HG03565 (cell line): ENCODE measurements around the gene NHS.

Source experiments
- ATAC-seq: cut with Tn5 transposase; IDR thresholded peaks from one replicate; pipeline ENCODE4 v1.9.1; 2021; ENCODE audit warnings: mild to moderate bottlenecking, moderate library complexity; ENCODE audit not compliant: unreplicated experiment

Gene NHS

DNA sequence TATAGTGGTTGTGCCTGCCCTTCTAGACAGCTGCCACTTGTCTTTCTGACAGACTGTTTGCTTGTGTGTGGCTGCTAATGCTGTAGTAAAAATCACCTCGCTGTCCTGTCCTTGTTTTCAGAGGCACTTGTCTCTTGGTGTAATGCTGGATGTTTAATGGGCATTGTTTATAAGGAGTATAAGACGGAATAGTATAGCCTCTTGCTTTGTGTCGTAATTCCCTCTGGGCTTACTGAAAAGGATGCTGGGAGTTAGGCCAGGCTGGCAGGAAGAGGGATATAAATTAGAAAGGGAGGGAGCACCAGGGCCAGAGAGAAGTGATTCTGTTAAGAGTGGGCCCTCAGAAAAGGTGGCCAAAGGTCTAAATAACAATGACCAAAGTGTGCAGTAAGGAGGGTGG lies 29.0 kb downstream of the NHS start:
- no peak for ATAC-seq

DNA sequence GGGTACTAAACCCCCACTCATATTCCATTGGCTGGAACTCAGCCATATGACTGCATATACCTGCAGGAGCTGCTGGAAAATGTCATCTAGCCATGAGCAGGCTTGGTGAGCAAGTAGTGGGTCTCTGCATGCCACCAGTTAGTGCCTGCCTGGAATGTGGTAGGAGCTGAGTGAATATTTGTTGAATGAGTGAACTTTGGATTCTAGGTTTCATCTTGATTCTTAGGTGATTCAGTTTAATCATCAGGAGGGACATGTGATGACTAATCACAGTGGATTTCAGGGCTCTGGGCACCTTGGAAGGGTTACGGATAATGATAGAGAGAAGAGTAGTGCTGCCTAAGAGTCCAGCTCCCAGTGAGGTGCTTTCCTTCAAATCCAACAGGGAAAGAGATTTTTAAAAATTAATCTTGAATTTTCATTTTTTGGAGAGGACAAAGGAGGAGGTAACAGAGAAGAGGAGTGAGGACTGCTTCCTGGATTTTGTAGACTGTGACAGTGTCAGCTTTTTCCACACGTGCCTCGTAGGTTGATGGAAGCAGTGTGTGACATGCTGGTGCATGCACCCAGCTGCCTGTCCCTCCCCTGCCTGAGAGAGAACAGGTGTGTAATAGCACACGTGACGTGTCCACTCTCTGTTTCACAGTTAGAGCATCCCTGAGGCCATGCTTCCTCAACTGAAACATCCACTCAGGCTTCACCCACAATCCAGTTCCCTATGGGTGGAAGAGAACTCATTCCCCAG lies 30.4 kb downstream of the NHS start:
- ATAC-seq: no peak

DNA sequence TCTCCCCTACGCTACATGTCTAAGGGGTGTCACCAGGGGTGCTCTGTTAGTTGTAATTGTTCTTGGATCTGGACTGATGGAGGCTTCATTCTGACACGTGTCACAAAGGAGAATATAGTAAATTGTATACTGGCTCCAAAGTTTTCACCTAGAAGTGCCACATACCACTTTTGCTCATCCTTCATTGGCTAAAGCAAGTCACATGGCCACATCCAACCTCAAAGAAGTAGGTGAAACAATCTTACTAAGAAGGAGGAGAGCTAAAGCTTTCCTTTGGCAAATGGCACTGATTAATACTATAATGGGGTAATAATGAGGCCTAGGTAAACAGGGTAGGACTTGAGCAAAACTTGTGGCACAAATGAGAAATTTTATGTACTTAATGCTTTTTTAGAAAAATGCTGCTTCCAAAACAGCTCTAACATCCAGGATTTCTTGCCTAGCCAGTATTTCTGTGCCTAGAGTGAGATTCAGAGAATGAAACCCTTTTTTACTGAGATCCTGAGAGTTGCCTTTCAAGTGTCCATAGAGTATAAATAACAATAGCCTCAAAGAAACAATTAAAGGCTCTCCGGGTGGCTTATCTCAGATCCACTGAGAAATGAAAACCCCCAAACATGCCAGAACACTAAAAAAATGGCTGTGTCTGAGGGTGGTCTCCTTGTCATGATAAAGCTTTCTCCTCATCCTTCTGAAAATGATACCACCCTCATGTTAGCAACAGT lies 34.7 kb downstream of the NHS start:
- ATAC-seq: no peak

DNA sequence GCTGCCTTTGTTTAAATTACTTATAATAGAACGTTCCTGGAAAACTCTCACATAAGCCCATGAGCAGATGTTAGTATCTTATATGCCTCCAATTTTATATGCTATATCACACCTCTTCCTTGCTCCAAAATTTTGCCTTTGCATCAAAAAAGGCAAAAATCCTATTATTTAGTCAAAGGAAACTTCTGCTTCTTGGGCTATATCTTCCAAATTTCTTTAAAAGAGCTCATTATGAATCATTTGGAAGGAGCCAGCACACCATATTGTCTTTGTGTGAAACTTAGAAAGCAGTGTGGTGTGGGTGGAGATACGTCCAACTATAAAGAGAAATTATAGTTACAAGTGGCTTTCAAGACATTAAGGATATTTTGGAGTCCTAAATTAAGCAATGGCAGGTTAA lies 35.7 kb downstream of the NHS start:
- no peak for ATAC-seq

DNA sequence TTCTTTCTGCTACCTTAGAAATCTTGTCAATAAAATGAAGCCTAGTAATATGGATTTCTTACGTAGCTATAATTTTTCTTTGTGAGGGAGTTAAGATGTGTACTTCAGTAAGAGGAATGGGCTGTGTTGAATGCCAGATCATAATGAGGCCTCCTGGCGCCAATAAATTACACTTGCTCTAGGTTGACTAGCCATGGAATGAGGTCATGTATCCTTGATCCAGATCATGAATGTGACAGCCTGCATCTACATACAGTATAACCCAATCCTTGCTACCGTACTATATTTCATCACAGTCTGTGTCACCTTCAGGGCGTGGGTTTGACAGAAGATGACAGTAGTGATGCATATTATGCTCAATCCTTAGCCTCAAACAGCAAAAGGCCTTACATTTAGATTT lies 36.2 kb downstream of the NHS start:
- ATAC-seq: no peak

DNA sequence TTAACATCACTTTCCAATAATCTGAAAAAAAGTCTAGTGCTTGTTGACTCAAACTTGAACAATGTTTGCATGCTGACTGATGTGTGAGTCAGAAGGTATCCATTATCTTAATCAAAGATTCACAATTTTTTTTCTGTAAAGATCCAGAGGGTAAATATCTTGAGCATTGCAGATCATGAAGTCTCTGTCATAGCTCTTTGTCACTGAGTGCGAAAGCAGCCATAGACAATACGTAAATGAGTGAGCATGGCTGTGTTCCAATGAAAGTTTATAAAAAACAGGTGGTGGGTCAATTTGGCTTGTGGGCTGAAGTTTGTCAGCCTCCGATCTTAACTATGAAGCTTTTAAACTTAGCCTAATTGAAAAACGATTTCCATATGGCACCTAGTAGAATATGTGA lies 37.7 kb downstream of the NHS start:
- ATAC-seq: no peak

DNA sequence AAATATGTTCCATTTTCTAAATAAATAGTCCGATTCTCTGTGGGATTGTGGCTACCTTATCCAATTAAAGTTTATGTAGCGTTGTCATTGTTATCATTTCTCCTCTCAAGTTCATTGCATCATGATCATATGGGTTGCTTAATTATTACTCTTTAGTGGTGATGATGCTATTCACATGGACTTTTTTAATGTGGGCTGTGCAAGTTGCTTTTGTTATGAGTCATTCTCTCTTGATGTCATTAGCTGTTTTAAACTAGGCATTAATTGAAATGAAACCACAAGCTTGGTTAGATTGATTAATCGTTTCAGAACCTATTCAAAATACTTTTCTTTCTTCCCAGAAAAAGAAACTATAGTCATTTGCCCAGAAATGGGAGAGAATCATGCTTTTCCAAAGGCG lies 38.2 kb downstream of the NHS start:
- ATAC-seq: no peak

DNA sequence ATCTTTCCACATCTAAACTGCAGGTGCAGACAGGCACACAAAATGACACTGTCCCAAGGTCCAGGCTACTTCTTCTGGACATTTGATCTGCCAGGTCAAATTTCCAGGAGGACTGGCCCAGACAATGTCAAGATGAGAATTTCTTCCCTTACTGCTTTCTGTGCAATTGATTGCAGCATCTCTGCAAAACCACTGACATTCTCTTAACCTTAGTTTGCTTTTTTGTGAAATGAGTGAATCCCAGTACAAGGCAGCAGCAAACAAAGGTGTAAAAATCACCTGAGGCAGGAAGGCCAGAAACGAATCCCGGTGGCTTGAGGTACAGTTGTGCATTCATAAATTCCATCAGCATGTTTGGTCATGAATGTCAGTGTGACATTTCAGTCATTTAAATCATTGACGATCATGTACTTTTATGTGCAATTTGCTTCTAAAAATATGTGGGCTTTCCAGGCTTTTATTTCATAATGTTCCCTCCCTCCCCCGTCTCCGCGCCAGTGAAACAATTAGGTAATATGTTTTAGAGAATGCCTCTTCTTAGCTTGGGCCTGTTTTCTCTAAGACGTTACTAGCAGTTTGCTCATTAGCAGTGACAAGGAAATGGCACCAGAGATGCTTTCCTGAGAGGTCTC lies 39.1 kb downstream of the NHS start:
- no peak for ATAC-seq

DNA sequence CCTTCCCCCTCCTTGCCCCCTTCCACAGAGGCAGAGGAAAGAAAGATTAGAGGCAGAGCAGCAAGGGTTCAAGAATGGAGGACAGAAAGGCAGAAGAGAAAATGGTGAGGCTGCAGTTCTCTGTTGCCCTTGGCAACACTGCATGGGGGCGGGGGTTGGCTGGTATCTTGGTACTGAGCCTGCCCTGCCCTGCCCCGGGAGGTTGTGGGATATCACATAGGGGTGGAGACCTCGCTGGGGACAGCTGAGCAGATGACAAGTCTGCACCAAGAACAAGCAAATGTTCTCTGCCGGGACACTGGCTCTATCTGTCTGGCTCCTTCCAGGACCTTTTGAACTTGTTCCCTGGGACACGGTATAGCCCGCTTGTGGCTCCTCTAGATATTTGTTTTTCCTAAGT lies 39.8 kb downstream of the NHS start:
- ATAC-seq: no peak

DNA sequence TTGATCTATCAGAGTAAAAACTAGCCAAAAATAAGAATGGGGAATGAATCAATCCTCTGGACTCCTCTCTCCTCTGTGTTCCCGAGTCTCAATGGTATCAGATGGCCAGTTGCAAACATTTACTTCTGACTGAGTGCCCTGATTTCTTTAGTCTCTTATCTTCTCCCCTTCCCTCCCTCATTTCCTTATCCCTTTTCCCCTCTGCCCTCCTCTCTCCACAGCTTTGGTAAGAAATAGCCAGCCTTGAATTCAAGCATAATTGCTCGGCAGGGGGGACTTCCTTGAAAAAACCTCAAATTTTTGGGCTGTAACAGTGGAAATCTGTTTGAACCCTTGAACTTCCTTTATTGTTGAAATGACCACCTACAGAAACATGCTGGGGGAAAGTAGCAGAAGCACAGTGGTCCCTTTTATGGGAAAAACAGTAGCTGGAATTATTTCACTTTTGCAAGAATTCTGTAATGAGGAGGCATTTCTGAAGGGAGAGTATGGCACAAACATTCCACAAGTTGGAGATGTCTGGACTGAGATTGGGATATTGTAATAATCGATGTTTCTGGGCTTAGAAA lies 40.3 kb downstream of the NHS start:
- no peak for ATAC-seq

DNA sequence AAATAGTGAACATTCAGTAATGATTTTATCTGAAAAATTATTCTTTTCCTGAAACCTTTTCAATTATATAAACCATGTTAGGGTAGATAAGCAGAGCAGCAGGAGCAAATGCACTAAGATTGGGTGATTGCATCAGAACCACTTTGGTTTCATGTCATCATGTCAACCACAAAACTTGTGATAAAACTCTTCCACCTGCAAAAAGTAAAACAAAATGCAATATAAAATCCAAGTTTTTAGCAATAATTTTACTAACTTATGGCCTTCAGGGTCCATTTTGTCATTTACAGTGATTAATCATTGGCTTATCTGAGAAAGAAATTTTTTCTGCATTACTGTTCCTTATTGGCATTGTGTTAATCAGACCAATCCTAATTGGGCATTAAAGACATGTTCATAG lies 42.4 kb downstream of the NHS start:
- no peak for ATAC-seq

DNA sequence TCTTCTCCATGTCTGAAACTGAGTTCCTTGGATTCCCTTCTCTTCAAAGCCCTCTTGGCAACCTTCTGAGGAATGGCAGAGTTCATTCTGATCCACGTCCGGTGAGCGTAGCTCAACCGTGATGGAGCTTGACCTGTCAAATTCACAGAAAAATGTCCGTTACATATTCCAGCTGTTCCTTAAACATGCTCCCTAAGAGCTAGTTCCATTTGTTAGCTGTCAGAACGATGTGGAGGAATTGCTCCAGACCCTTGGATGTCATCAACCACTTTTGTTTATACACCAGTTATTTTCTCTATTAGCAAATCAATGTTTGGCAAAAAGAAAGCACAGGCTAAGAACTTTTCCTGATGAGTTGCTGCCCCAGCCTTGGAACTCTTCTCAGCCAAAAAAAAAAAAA lies 50.1 kb downstream of the NHS start:
- ATAC-seq: no peak

DNA sequence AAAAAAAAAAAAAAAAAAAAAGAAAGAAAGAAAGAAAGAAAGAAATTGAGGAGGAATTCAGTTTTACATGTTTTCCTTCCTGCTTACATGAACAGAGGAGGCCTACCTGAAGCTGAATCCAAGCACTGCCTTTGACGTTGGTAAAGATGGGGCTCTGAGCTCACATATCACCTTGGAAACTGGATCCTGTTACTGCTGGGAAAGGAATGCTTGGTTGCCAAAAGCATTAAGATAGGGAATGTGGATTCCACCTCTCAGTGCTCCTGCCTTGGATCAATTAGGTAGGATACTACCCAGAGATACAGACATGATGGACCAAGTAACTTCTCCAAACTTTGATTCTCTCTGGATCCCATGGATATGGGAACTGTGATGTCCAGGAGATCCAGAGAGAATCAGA lies 50.6 kb downstream of the NHS start:
- ATAC-seq: no peak

DNA sequence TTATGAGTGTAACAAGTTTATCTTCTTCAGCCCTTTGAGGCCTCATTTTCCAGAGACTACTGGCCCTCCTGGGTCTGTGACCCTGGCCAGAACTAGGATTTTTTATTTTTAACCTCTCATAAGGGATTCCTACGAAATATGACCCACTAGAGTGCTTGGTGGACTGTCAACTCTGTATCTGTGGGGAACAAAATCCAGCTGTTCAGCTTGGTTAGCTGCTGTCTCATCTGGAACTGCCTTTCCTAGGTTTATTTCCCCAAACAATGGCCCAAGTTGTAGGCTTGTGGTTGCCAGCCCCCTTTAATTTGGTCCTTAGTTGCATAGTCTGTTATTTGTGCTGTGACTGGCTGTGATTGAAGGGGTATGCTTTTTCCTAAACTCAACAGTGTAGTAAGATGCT lies 56.2 kb downstream of the NHS start:
- no peak for ATAC-seq

DNA sequence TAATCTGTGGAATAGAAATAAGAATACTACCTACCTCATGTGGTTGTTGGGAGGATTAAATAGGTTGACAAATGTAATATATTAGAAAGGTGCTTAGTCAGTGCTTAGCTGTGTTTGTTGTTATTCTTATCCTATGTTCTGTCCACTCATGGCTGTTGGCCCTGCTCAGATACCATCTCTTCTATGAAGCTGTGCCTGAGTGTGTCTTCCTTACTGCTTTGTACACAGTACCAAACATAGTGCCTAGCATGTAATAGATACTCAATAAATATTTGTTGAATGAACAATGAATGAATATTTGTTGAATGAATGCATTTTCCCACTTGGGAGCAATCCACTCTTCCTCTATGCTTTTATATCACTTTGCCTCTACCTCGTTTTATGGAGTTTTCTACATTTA lies 57.2 kb downstream of the NHS start:
- ATAC-seq: no peak

DNA sequence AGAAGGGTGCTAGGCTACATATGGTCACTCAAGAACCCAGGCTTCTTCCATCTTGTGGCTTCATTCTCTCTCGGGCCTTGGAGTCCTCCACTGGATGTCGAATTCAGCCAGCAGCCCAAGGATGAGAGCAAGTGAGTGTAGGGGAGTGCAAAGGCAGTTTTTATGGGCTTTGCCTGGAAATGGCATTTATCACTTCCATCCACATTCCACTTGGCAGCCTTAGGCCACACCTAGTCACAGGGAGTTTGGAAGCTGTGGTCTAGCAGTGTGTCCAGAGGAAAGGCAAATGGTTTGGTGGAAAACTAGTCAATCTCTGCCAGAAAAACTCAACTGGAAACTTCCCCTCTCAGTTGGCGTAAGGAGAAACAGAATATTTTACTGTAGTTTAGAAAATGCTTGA lies 59.0 kb downstream of the NHS start:
- no peak for ATAC-seq

DNA sequence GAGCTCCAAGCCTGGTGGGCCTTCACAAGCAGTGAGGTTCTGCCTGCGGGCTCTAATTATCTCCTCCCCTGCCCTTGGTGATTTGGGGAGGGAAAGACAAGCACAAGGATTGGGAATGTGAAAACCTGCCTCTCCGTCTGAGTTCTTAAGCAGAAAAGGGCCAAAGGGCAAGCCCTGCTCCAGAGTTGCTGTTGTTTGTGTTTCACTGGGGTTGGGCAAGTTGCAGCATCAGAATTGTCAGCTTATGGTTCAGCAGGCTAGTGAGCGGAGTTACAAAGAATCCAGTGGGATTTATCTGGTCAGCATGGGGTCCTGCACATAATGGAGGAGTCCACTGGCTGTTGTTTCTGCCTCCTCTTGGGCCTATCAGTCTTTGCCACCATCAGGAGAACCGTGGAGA lies 60.5 kb downstream of the NHS start:
- no peak for ATAC-seq

DNA sequence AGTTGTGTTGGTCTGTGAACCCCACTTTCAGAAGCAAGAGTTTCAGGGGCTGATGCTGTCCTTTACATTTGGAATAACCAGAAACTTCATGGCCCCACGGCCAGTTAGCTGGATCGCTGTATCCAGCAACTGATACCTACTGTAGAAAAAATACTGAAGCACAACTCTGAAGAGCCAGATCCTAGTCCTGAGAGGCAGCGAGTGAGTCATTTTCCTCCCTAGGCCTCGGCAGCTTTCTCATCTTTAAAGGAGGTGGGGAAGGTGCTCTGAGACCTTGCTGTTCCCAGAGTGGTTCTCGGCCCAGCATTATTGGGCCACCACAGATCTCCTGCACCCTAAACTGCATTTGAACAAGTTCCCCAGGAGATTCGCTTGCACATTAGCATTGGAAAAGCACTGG lies 63.2 kb downstream of the NHS start:
- ATAC-seq: no peak

DNA sequence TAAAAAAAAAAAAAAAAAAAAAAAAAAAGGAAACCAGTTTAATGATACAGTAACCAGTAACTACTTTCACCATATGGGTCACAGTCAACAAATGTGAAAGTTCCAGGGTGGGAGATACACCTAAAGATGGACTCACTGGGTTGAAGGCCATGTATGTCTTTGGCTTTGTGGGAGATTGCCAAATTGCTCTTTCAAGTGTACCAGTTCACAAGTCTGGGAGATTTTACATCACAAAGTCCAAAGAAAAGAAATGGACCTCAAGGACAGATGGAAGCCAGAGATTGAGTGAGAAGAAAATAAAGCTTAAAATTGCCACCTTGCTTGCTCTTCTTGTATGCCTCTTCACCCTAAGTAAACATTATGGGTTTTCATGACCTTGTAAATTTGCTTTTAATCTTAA lies 65.3 kb downstream of the NHS start:
- no peak for ATAC-seq

DNA sequence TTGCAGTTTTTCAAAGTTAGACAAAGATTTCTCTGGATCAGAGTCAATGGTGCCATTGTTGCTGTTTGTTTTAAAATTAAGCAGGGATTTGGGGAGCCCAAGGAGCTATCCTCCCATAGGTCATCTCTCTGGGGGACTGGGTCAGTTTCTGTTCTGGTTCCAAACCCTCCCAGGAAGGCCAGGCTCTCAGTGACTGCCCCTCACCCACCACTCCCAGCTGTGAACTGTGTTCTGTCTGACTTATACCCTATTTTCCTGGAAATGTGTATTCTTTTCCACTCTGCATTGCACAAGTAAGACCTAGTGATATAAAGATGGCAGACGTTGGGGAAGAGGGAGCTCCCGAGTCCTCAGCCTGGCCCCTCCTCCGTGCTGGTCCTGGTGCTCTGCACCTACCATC lies 65.8 kb downstream of the NHS start:
- no peak for ATAC-seq

DNA sequence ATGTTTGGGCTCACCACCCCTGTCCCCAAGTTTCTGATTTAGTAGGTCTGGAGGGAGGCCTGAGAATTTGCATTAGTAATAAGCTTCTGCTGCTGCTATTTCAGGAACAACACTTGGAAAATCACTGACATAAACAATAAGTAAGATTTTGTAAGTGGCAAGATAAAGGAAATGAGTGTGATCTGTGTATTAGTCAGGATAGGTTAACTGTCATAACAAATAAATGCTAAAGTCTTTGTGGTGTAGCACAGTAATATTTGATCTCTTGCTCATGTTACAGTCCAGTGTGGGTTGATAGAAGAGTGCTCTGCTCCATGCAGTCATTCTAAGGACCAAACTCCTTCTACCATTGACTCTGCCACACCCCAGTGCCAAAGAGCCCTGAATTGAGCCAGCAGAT lies 67.0 kb downstream of the NHS start:
- ATAC-seq: no peak

DNA sequence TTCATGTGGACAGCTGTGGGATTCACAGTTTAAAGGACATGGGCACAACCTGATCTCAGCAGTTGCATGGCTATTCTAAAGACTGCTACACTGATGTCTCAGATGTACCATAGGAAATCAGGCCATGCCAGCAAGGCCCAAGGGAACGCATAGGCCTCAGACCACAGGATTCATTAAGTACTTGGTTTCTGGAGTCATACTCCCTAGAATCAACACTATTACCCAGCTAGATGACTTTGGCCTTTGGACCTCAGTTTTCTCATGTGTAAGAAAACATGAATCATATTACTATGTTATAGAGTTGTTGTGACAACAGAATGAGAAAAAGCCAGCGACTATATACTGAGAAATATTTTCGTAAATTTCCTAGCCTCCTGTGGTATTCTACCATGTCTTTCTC lies 67.9 kb downstream of the NHS start:
- ATAC-seq: no peak
